Thyroid gland (tissue), 4 donors: ENCODE data around the gene NUAK1.

Source experiments
- POLR2A ChIP-seq, 2 donors: fragments of 450-650 bp; IDR thresholded peaks; one replicate each; pipeline ENCODE4 v1.6.1; 2017; ENCODE audit warnings: antibody characterized with exemption in 2 of 2, mild to moderate bottlenecking in 2 of 2, moderate library complexity in 1 of 2
- TF ChIP-seq, protein P1 (sequence below), 6 experiments: fragments of 200-600 bp in 3 of 6; fragments of 450-650 bp in 3 of 6; sonication (generic) in 3 of 6; IDR thresholded peaks; one replicate each; pipeline ENCODE4 v1.5.1; 2016 to 2019; ENCODE audit warnings: antibody characterized with exemption in 6 of 6, mild to moderate bottlenecking in 2 of 6, inconsistent platforms in 1 of 6, moderate library complexity in 1 of 6

DNA sequence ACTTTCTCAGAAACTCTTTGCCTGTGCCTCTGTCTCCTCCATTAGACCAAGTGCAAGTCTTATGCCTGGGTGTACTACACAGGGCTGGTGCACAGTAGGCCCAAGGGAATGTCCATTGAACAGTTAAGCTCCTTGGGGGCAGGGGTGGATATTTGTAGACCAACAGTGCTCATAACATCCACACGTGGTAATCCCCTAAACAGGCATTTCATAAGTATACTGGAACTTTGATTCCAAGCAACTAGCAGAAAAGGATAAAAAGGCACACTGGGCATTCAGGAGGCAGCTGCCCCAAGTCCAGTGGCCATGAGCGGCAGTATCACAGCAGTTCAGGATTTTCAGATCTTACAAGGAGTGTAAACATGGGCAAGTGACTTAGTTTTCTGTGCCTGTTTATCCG lies 16.8 kb downstream of the NUAK1 start:
- TF ChIP-seq, protein P1, sequence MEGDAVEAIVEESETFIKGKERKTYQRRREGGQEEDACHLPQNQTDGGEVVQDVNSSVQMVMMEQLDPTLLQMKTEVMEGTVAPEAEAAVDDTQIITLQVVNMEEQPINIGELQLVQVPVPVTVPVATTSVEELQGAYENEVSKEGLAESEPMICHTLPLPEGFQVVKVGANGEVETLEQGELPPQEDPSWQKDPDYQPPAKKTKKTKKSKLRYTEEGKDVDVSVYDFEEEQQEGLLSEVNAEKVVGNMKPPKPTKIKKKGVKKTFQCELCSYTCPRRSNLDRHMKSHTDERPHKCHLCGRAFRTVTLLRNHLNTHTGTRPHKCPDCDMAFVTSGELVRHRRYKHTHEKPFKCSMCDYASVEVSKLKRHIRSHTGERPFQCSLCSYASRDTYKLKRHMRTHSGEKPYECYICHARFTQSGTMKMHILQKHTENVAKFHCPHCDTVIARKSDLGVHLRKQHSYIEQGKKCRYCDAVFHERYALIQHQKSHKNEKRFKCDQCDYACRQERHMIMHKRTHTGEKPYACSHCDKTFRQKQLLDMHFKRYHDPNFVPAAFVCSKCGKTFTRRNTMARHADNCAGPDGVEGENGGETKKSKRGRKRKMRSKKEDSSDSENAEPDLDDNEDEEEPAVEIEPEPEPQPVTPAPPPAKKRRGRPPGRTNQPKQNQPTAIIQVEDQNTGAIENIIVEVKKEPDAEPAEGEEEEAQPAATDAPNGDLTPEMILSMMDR (IDR thresholded peaks at IDR 0.05): no peak
- no peak for TF ChIP-seq POLR2A (IDR thresholded peaks at IDR 0.05)
